ENCODE data around the gene PSME3IP1. TPM values are rescaled to one million over a fixed set of nuclear protein-coding genes. Genes with fewer than 3 reads are reported as not detected.

The PSME3IP1 gene
- total and polyA plus RNA-seq, 2 of the 8 experiments (the other 6 are each of a cell fraction or from before 2014, with no cell fraction given), result 95.1 to 98.3 TPM

DNA sequence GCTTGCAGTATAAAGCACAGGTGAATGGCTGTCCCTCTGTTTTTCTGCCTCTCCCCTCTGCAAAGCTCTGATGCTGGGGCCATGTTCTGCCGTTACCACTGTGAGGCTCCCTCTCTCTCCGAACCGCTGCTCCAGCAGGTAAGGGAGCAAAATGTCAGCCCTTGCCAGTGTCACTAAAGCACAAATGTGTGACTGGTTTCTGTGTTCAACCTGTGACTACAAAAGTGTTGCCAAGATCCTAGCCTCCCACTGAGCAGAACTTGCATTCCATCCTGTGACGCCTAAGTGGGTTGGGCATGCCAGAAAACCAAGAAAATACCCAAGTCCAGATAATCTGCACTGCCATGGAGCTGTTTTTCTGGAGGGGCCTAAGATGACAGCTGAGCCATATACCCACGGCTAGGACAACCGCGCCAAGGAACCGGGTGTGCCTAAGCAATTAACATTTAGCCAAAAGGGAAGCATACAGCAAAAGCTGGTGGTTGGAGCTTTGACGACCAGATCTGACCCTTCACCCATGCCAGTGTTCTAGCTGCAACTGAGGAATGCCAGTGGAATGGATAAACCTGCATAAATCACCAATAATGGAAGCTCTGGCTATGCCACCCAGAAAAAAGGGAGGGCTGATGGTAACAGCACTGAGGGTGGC lies 35.0 kb downstream of the PSME3IP1 start:
- no peak overlapping the region for H3K23ac ChIP-seq (ENCODE audit: insufficient read length)
- H3K4me3 ChIP-seq (ENCODE audit: extremely low read depth in 1 of 4, insufficient read depth in 2 of 4, low read depth in 3 of 4, low read length in 4 of 4), result no peak overlapping the region
- no peaks in the 10 kb centered on the region for H3K23me2 ChIP-seq (ENCODE audit: low read depth, low read length)
- H3K4me2 ChIP-seq (ENCODE audit: insufficient read depth in 1 of 2, low read depth in 2 of 2, low read length in 2 of 2), result peak overlapping the region in 1 of 2 experiments; percentile 3; a peak in 1 of 4 replicates
- H3K79me2 ChIP-seq (ENCODE audit: control insufficient read depth in 1 of 2, insufficient read depth in 2 of 2, low read length in 2 of 2), result no peaks in the 10 kb centered on the region
- peaks cover 13 to 28% (median 15%) of the 10 kb centered on the region in 4 experiments for H3K4me1 ChIP-seq (replicated peaks in 1 of 4; ENCODE audit: control insufficient read depth in 3 of 4, insufficient read depth in 4 of 4, low read length in 3 of 4)
- H2BK20ac ChIP-seq (ENCODE audit: low read length), result no peak overlapping the region
- H4K91ac ChIP-seq (replicated peaks; ENCODE audit: insufficient read length, low read length), result no peak overlapping the region
- no peak overlapping the region for H3K4ac ChIP-seq (replicated peaks; ENCODE audit: insufficient read length, low read depth, low read length)
- no peaks in the 10 kb centered on the region for H3K79me1 ChIP-seq (ENCODE audit: low read depth, low read length)
- no peak overlapping the region for H4K8ac ChIP-seq (ENCODE audit: extremely low read depth, insufficient read depth, low read length)
- H4K5ac ChIP-seq (ENCODE audit: insufficient read length, low read depth, low read length), result no peak overlapping the region
- no peaks in the 10 kb centered on the region for H3K27me3 ChIP-seq (replicated peaks in 1 of 4; ENCODE audit: control insufficient read depth in 3 of 4, extremely low read depth in 1 of 4, insufficient read depth in 3 of 4, low read length in 3 of 4)
- TF ChIP-seq, protein P1, sequence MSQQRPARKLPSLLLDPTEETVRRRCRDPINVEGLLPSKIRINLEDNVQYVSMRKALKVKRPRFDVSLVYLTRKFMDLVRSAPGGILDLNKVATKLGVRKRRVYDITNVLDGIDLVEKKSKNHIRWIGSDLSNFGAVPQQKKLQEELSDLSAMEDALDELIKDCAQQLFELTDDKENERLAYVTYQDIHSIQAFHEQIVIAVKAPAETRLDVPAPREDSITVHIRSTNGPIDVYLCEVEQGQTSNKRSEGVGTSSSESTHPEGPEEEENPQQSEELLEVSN (IDR thresholded peaks at IDR 0.05), result no peak
- TF ChIP-seq, protein P2, sequence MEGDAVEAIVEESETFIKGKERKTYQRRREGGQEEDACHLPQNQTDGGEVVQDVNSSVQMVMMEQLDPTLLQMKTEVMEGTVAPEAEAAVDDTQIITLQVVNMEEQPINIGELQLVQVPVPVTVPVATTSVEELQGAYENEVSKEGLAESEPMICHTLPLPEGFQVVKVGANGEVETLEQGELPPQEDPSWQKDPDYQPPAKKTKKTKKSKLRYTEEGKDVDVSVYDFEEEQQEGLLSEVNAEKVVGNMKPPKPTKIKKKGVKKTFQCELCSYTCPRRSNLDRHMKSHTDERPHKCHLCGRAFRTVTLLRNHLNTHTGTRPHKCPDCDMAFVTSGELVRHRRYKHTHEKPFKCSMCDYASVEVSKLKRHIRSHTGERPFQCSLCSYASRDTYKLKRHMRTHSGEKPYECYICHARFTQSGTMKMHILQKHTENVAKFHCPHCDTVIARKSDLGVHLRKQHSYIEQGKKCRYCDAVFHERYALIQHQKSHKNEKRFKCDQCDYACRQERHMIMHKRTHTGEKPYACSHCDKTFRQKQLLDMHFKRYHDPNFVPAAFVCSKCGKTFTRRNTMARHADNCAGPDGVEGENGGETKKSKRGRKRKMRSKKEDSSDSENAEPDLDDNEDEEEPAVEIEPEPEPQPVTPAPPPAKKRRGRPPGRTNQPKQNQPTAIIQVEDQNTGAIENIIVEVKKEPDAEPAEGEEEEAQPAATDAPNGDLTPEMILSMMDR (IDR thresholded peaks at IDR 0.05; ENCODE audit: control extremely low read depth in 1 of 3, insufficient read depth in 1 of 3, low read depth in 1 of 3, low read length in 3 of 3), result peak in 1 of 3 experiments; percentile 8; a peak in 1 of 4 replicates
- peak in 1 of 2 experiments; percentile 12; a peak in 1 of 4 replicates for TF ChIP-seq RAD21 (IDR thresholded peaks at IDR 0.05 in 1 of 2, conservative IDR thresholded peaks at IDR 0.05 in 1 of 2; ENCODE audit: low read depth in 2 of 2, low read length in 2 of 2)
- CTCF ChIA-PET (ENCODE audit: partially characterized antibody), result interaction anchor here (0.5 to 2.4 kb wide), 25 partner anchors 9 to 669 kb away, joined by 3 to 9 read pairs (median 3); no protein-coding TSS in a partner anchor
- H3K9me3 ChIP-seq (ENCODE audit: insufficient read depth in 2 of 2, low read depth in 1 of 2, low read length in 1 of 2), result no peaks in the 10 kb centered on the region
- peak overlapping the region; percentile 69; the same call in 1 of the 2 replicates for H2BK5ac ChIP-seq (ENCODE audit: low read depth, low read length)
- H2BK15ac ChIP-seq (ENCODE audit: low read length), result no peak overlapping the region
- H3K14ac ChIP-seq (ENCODE audit: insufficient read length), result no peak overlapping the region
- POLR2A ChIA-PET (ENCODE audit: partially characterized antibody), result interaction anchor here (0.8 to 3.0 kb wide), 8 partner anchors 9 to 204 kb away, joined by 3 to 11 read pairs (median 4); partner anchors contain the start of genes PSME3IP1 and RSPRY1
- peaks cover 13 to 29% (median 20%) of the 10 kb centered on the region in 4 experiments; a peak in 7 of 8 replicates for H3K36me3 ChIP-seq (ENCODE audit: control insufficient read depth in 2 of 4, insufficient read depth in 4 of 4, low read length in 3 of 4)
- no peaks in the 10 kb centered on the region for H4K20me1 ChIP-seq (replicated peaks in 1 of 2; ENCODE audit: control insufficient read depth in 1 of 2, insufficient read depth in 2 of 2, low read length in 2 of 2)
- FAIRE-seq (no peak), DNase-seq (ENCODE audit: low read depth in 1 of 2, low spot score in 2 of 2) (no peak)
- H2BK12ac ChIP-seq (ENCODE audit: low read depth, low read length), result no peak overlapping the region
- peak overlapping the region; percentile 34; the same call in 1 of the 2 replicates for H2AK5ac ChIP-seq (ENCODE audit: low read depth, low read length)
- 89% methylated on average over 9 of the region's 9 CpGs; no CpG with 5 or more reads in 1 of the 2 experiments for whole genome bisulfite sequencing, 2 experiments (ENCODE audit: extremely low coverage in 1 of 2, insufficient coverage in 1 of 2, insufficient read length in 1 of 2, insufficient replicate concordance in 2 of 2, low coverage in 1 of 2, low lambda C conversion rate in 2 of 2, missing lambda C conversion rate in 1 of 2)
- H3K56ac ChIP-seq (replicated peaks; ENCODE audit: insufficient read length, low read depth, low read length), result no peak overlapping the region
- no peak overlapping the region for H3K18ac ChIP-seq (ENCODE audit: extremely low read depth, low read length)
- no peak overlapping the region for H3K27ac ChIP-seq (ENCODE audit: low read depth, low read length)
- no peak overlapping the region for H2AFZ ChIP-seq (ENCODE audit: low read length)
- H3K9ac ChIP-seq (replicated peaks in 1 of 4; ENCODE audit: extremely low read depth in 1 of 4, low read depth in 3 of 4, low read length in 3 of 4), result no peak overlapping the region
- H2BK120ac ChIP-seq (replicated peaks; ENCODE audit: low read depth, low read length), result no peak overlapping the region
